ENCODE results near the gene DBI. TPM values are rescaled to one million over a fixed set of nuclear protein-coding genes. Genes with fewer than 3 reads are reported as not detected.

The DBI gene
- total RNA-seq, 2 experiments from 2014 or later, result 23.6 to 27.4 TPM

GRCh38 chr2:119333833-119334232 is 32.9 kb upstream of the DBI start:
- intact Hi-C loops (cut with DNase I, micrococcal nuclease), result no loop called here
- CTCF ChIA-PET, result no interaction called here
- no peak for ATAC-seq (ENCODE audit: poor library complexity)

GRCh38 chr2:119337749-119338148 is 29.0 kb upstream of the DBI start:
- no peak overlapping the region for H3K27ac ChIP-seq (ENCODE audit: low read depth in 1 of 2, low read length in 2 of 2)

More at GRCh38 chr2:119333833-119334232, 32.9 kb upstream of the DBI start:
- Histone ChIP-seq H3K36me3 (ENCODE audit: insufficient read depth, low read length) (no peaks in the 10 kb centered on the region), H3K4me1 (ENCODE audit: insufficient read depth, low read length) (peaks cover 3% of the 10 kb centered on the region), H3K4me3 (ENCODE audit: low read length) (no peak overlapping the region), H3K9me3 (ENCODE audit: control insufficient read depth in 1 of 2, insufficient read depth in 1 of 2, low read length in 2 of 2) (no peaks in the 10 kb centered on the region), H3K27ac (ENCODE audit: low read depth in 1 of 2, low read length in 2 of 2) (no peak overlapping the region), H3K27me3 (ENCODE audit: control insufficient read depth in 1 of 2, insufficient read depth in 2 of 2, low read length in 2 of 2) (no peaks in the 10 kb centered on the region)
- Mint-ChIP-seq H3K36me3 (ENCODE audit: low read depth) (peaks cover 22% of the 10 kb centered on the region), H3K27me3 (no peaks in the 10 kb centered on the region), H3K4me3 (no peak overlapping the region), H3K4me1 (ENCODE audit: low read depth) (peaks cover 9% of the 10 kb centered on the region), H3K9me3 (no peaks in the 10 kb centered on the region), H3K27ac (no peak overlapping the region)
- no peak for DNase-seq
- TF ChIP-seq CTCF (IDR thresholded peaks at IDR 0.05), result no peak
- POLR2A ChIA-PET, result no interaction called here

GRCh38 chr2:119338272-119338671 is 28.5 kb upstream of the DBI start:
- Mint-ChIP-seq H3K4me1 (ENCODE audit: low read depth) (peaks cover 15% of the 10 kb centered on the region), H3K27me3 (no peaks in the 10 kb centered on the region), H3K36me3 (ENCODE audit: low read depth) (peaks cover 21% of the 10 kb centered on the region), H3K4me3 (no peak overlapping the region), H3K27ac (peak overlapping the region; percentile 11), H3K9me3 (no peaks in the 10 kb centered on the region)
- no peaks in the 10 kb centered on the region for H3K9me3 ChIP-seq (ENCODE audit: control insufficient read depth in 1 of 2, insufficient read depth in 1 of 2, low read length in 2 of 2)
- POLR2A ChIA-PET, result no interaction called here
- H3K27me3 ChIP-seq (ENCODE audit: control insufficient read depth in 1 of 2, insufficient read depth in 2 of 2, low read length in 2 of 2), result no peaks in the 10 kb centered on the region
- H3K36me3 ChIP-seq (ENCODE audit: insufficient read depth, low read length), result no peaks in the 10 kb centered on the region
- H3K4me1 ChIP-seq (ENCODE audit: insufficient read depth, low read length), result peaks cover 9% of the 10 kb centered on the region
- CTCF ChIA-PET, result no interaction called here
- H3K27ac ChIP-seq (ENCODE audit: low read depth in 1 of 2, low read length in 2 of 2), result no peak overlapping the region
- intact Hi-C loops (cut with DNase I, micrococcal nuclease), result no loop called here
- ATAC-seq (ENCODE audit: poor library complexity), result no peak
- no peak for TF ChIP-seq CTCF (IDR thresholded peaks at IDR 0.05)
- no peak for DNase-seq
- H3K4me3 ChIP-seq (ENCODE audit: low read length), result no peak overlapping the region

More at GRCh38 chr2:119337749-119338148, 29.0 kb upstream of the DBI start:
- ATAC-seq (ENCODE audit: poor library complexity) (no peak), DNase-seq (no peak)
- no peaks in the 10 kb centered on the region for H3K9me3 ChIP-seq (ENCODE audit: control insufficient read depth in 1 of 2, insufficient read depth in 1 of 2, low read length in 2 of 2)
- H3K4me1 ChIP-seq (ENCODE audit: insufficient read depth, low read length), result peaks cover 9% of the 10 kb centered on the region
- no peak overlapping the region for H3K4me3 ChIP-seq (ENCODE audit: low read length)
- H3K36me3 Mint-ChIP-seq (ENCODE audit: low read depth), result peaks cover 22% of the 10 kb centered on the region
- no peak overlapping the region for H3K4me3 Mint-ChIP-seq
- no peaks in the 10 kb centered on the region for H3K36me3 ChIP-seq (ENCODE audit: insufficient read depth, low read length)
- ChIA-PET POLR2A (no interaction called here), CTCF (no interaction called here)
- intact Hi-C loops (cut with DNase I, micrococcal nuclease), result no loop called here
- no peak overlapping the region for H3K27ac Mint-ChIP-seq
- no peaks in the 10 kb centered on the region for H3K27me3 Mint-ChIP-seq
- no peaks in the 10 kb centered on the region for H3K27me3 ChIP-seq (ENCODE audit: control insufficient read depth in 1 of 2, insufficient read depth in 2 of 2, low read length in 2 of 2)
- H3K4me1 Mint-ChIP-seq (ENCODE audit: low read depth), result peaks cover 15% of the 10 kb centered on the region
- no peaks in the 10 kb centered on the region for H3K9me3 Mint-ChIP-seq
- TF ChIP-seq CTCF (IDR thresholded peaks at IDR 0.05), result no peak
